Dendritic cell treated with granulocyte-macrophage colony-stimulating factor and Interleukin-4, amounts not matched to agents 40 ng/mL and 50 ng/mL, for 4 days (primary cell): ENCODE data around the gene COLEC12.

Experiments used
- H3K27ac Mint-ChIP-seq: one replicate; pipeline ENCODE4 v1.8.0; 2022; ENCODE audit warnings: mild to moderate bottlenecking, mixed read lengths
- H3K27me3 Mint-ChIP-seq: one replicate; pipeline ENCODE4 v1.8.0; 2022; ENCODE audit warnings: mild to moderate bottlenecking, mixed read lengths
- H3K36me3 Mint-ChIP-seq: one replicate; pipeline ENCODE4 v1.8.0; 2022; ENCODE audit warnings: low read depth, mixed read lengths
- H3K4me1 Mint-ChIP-seq: one replicate; pipeline ENCODE4 v1.8.0; 2022; ENCODE audit warnings: low read depth, mixed read lengths
- H3K4me3 Mint-ChIP-seq: one replicate; pipeline ENCODE4 v1.8.0; 2022; ENCODE audit warnings: mild to moderate bottlenecking, moderate library complexity, mixed read lengths
- H3K9me3 Mint-ChIP-seq: one replicate; pipeline ENCODE4 v1.8.0; 2022; ENCODE audit warnings: mixed read lengths
- intact Hi-C: fragments of 100-400 bp; cut with micrococcal nuclease; formaldehyde crosslinking; loops from one replicate; pipeline ENCODE4 v1.15.0; 2022

Gene COLEC12

DNA sequence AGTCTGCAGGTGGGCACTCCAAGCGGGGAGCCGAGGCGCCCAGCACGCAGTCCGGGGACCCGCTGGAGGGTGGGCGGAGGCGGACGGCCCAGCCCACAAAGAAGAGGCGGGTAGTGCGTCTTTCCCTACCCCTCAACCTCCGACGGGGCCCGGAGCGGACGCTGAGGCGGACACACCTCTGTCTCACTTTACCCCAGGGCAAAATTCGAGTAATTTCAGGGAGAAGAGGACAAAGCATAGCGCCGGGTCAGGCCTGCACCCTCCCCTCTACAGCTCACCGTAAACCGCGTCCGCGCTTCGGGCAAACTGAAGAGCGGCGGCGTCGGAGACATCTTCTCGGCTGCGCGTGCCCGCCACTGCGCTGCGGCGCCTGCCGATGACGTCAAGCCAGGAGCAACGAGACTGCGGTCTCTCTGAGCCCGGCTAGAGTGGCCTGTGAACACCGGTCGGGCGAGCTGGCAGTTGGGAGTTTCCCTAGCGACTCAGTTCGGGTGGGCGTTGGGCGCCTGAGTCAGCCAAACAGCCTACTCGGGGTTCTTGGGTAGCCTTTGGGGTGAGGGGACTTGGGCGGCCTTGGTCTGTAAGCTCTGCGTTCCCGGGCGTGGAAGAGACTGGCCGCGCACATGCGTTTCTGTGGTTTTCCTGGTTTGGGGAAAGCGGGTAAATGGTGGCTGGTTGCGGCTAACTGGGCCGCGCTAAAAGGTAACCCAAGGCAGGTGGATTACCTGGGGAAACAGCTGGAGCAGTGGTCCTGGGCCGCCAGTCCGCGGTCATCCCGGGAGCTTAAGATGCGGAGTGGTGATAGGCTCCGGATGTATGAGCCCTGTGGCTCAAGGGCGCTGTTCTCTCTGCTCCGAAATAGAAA, 232.6 kb downstream of the COLEC12 start, which contains the start of gene THOC1:
Gene THOC1 (minus strand): TSS at position 360 of the 865 bp plus-strand sequence. CDS start 28 bp downstream, at position 332.
- Mint-ChIP-seq H3K36me3 (peaks cover 32% of the 10 kb centered on the region), H3K9me3 (no peaks in the 10 kb centered on the region), H3K27me3 (no peaks in the 10 kb centered on the region), H3K4me1 (peaks cover 38% of the 10 kb centered on the region), H3K4me3 (peak within 1 kb of the TSS; percentile 99), H3K27ac (peak within 1 kb of the TSS; percentile 100)
- intact Hi-C loops, result loop anchor here (1.0 to 10.0 kb wide), 4 partner anchors 110 to 447 kb away; partner anchors contain the start of genes ENOSF1 and USP14

DNA sequence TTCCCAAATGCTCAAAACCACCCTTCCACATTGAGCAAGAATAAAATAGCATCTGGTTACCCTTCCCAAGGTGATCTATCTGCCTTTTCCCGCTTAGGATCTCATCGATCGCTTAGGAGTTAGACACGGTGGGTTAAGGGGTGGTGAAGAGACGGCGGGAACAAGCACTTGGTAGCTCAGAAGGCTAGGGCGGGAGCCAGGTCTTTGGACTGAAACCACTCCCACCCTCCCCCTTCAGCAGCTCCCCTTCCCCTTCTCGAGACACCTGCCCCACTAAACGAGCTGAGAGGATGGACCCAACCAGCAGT, 233.2 kb downstream of the COLEC12 start:
- H3K9me3 Mint-ChIP-seq, result no peaks in the 10 kb centered on the region
- intact Hi-C loops, result loop anchor here (5.0 to 10.0 kb wide), 2 partner anchors 230 to 447 kb away; partner anchors contain the start of gene ENOSF1
- peak overlapping the region; percentile 100 for H3K27ac Mint-ChIP-seq
- peaks cover 32% of the 10 kb centered on the region for H3K4me1 Mint-ChIP-seq
- H3K36me3 Mint-ChIP-seq, result peaks cover 36% of the 10 kb centered on the region
- no peaks in the 10 kb centered on the region for H3K27me3 Mint-ChIP-seq
- H3K4me3 Mint-ChIP-seq, result peak overlapping the region; percentile 99
